KMS-11 (cell line): ENCODE results near the gene LIN7B.

Experiments
- H2AFZ ChIP-seq: fragments of 200-600 bp; sonication (generic); 2 replicates; pipeline ENCODE4 v1.6.1; 2016; ENCODE audit warnings: antibody characterized with exemption, mixed run types, low read depth
- H3K27ac ChIP-seq: fragments of 200-600 bp; sonication (generic); 2 replicates; pipeline ENCODE4 v1.6.1; 2016; ENCODE audit warnings: mild to moderate bottlenecking, mixed run types
- H3K27me3 ChIP-seq: fragments of 200-600 bp; sonication (generic); 2 replicates; pipeline ENCODE4 v1.6.1; 2017; ENCODE audit warnings: mild to moderate bottlenecking, low read depth, mixed run types, moderate library complexity; ENCODE audit not compliant: insufficient read depth
- H3K36me3 ChIP-seq: fragments of 200-600 bp; sonication (generic); 2 replicates; pipeline ENCODE4 v1.6.1; 2017; ENCODE audit warnings: mild to moderate bottlenecking, mixed run types; ENCODE audit not compliant: insufficient read depth
- H3K4me1 ChIP-seq: fragments of 200-600 bp; sonication (generic); 2 replicates; pipeline ENCODE4 v1.6.1; 2016; ENCODE audit warnings: mild to moderate bottlenecking, low read depth, mixed run types; ENCODE audit not compliant: poor library complexity, severe bottlenecking
- H3K4me2 ChIP-seq: fragments of 200-600 bp; sonication (generic); 2 replicates; pipeline ENCODE4 v1.7.0; 2016; ENCODE audit warnings: mild to moderate bottlenecking, mixed run types
- H3K4me3 ChIP-seq: fragments of 200-600 bp; sonication (generic); IDR thresholded peaks from 2 replicates; pipeline ENCODE4 v1.6.1; 2017; ENCODE audit warnings: low read depth, low read length, mixed read lengths; ENCODE audit not compliant: insufficient read depth
- H3K79me2 ChIP-seq: fragments of 200-600 bp; sonication (generic); 2 replicates; pipeline ENCODE4 v1.6.1; 2016; ENCODE audit warnings: low read depth, mixed run types; ENCODE audit not compliant: insufficient read depth
- H3K9ac ChIP-seq: fragments of 200-600 bp; sonication (generic); 2 replicates; pipeline ENCODE4 v1.6.1; 2016; ENCODE audit warnings: mild to moderate bottlenecking, mixed run types
- H4K20me1 ChIP-seq: fragments of 200-600 bp; sonication (generic); 2 replicates; pipeline ENCODE4 v1.6.1; 2016; ENCODE audit warnings: mild to moderate bottlenecking, mixed run types; ENCODE audit not compliant: insufficient read depth
- TF ChIP-seq, protein P1 (sequence below): fragments of 200-600 bp; sonication (generic); conservative IDR thresholded peaks from 2 replicates; pipeline ENCODE4 v1.6.1; 2017; ENCODE audit warnings: low read depth, mild to moderate bottlenecking, antibody characterized with exemption, low read length, moderate library complexity, mixed read lengths

The LIN7B gene

DNA sequence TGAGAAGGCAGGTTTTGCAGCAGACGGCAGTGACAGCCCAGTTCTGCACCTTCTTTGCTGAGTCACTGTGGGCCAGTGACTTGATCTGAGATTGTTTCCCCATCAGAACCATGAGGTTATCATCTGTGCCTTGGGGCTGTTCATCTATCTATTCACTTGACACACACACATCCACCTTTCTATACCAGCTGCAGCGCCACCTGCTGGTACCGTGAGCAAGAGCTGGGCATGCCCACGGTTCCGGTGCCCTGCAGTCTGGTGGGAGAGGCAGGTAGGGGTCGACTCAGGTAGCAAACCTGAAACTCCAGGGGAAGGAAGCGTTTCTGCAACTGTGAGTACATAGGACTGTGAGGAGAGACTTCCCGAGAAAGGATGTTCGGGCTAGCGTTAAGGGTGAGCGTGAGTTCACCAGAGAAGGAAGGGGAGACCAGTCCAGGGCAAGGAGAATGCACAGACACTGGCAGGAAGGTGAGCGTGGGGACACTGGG is 7.5 kb upstream of the LIN7B start:
- H3K79me2 ChIP-seq: no peaks in the 10 kb centered on the region
- H2AFZ ChIP-seq: no peak overlapping the region
- H3K4me1 ChIP-seq: no peaks in the 10 kb centered on the region
- no peak overlapping the region for H3K27ac ChIP-seq
- no peaks in the 10 kb centered on the region for H3K27me3 ChIP-seq
- TF ChIP-seq, protein P1, sequence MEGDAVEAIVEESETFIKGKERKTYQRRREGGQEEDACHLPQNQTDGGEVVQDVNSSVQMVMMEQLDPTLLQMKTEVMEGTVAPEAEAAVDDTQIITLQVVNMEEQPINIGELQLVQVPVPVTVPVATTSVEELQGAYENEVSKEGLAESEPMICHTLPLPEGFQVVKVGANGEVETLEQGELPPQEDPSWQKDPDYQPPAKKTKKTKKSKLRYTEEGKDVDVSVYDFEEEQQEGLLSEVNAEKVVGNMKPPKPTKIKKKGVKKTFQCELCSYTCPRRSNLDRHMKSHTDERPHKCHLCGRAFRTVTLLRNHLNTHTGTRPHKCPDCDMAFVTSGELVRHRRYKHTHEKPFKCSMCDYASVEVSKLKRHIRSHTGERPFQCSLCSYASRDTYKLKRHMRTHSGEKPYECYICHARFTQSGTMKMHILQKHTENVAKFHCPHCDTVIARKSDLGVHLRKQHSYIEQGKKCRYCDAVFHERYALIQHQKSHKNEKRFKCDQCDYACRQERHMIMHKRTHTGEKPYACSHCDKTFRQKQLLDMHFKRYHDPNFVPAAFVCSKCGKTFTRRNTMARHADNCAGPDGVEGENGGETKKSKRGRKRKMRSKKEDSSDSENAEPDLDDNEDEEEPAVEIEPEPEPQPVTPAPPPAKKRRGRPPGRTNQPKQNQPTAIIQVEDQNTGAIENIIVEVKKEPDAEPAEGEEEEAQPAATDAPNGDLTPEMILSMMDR: peak; percentile 79
- H3K36me3 ChIP-seq: no peaks in the 10 kb centered on the region; the same call in 1 of the 2 replicates
- H4K20me1 ChIP-seq: no peaks in the 10 kb centered on the region
- no peak overlapping the region for H3K4me3 ChIP-seq
- no peak overlapping the region for H3K9ac ChIP-seq
- no peak overlapping the region for H3K4me2 ChIP-seq

DNA sequence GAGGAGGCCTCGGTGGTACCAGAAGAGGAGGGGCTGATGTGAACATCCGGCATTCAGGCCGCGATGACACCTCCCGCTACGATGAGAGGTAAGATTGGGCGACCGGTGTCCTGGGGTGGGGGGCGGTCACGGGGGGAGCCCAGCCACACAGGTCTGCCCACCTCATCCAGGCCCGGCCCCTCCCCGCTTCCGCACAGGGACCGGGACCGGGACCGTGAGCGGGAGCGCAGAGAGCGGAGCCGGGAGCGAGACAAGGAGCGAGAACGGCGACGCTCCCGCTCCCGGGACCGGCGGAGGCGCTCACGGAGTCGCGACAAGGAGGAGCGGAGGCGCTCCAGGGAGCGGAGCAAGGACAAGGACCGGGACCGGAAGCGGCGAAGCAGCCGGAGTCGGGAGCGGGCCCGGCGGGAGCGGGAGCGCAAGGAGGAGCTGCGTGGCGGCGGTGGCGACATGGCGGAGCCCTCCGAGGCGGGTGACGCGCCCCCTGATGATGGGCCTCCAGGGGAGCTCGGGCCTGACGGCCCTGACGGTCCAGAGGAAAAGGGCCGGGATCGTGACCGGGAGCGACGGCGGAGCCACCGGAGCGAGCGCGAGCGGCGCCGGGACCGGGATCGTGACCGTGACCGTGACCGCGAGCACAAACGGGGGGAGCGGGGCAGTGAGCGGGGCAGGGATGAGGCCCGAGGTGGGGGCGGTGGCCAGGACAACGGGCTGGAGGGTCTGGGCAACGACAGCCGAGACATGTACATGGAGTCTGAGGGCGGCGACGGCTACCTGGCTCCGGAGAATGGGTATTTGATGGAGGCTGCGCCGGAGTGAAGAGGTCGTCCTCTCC is 6.3 kb upstream of the LIN7B start:
- H3K4me1 ChIP-seq: no peaks in the 10 kb centered on the region
- no peaks in the 10 kb centered on the region for H3K79me2 ChIP-seq
- no peaks in the 10 kb centered on the region for H4K20me1 ChIP-seq
- no peaks in the 10 kb centered on the region; the same call in 1 of the 2 replicates for H3K36me3 ChIP-seq
- no peaks in the 10 kb centered on the region for H3K27me3 ChIP-seq
- no peak overlapping the region for H3K4me3 ChIP-seq
- no peak overlapping the region for H2AFZ ChIP-seq
- TF ChIP-seq, protein P1: no peak
- no peak overlapping the region for H3K9ac ChIP-seq
- no peak overlapping the region for H3K27ac ChIP-seq
- H3K4me2 ChIP-seq: no peak overlapping the region

DNA sequence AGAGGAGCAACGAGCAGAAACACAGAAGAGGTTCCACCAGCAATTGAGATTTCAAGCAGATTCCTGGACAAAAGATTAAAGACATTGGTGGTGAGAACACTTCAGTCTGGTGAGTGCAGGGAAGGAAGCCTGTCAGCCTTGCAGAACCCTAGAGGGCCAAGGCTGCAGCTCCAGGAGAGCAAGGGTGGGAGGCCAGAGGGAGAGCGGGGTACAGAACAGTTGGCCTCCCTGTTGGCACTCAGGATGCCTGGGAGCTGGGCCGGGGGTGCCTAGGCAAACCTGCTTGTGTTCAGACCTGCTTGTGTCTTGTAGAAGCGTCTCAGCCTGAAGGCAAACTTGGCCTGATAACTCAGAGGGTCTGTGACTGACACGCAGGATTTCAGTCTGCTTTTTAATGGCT is 5.1 kb upstream of the LIN7B start:
- no peak overlapping the region for H2AFZ ChIP-seq
- no peaks in the 10 kb centered on the region for H4K20me1 ChIP-seq
- H3K4me1 ChIP-seq: peaks cover 10% of the 10 kb centered on the region
- no peak overlapping the region for H3K9ac ChIP-seq
- H3K79me2 ChIP-seq: no peaks in the 10 kb centered on the region
- H3K36me3 ChIP-seq: no peaks in the 10 kb centered on the region; the same call in 1 of the 2 replicates
- H3K27ac ChIP-seq: no peak overlapping the region
- no peak overlapping the region for H3K4me3 ChIP-seq
- no peaks in the 10 kb centered on the region for H3K27me3 ChIP-seq
- TF ChIP-seq, protein P1: no peak
- H3K4me2 ChIP-seq: no peak overlapping the region

DNA sequence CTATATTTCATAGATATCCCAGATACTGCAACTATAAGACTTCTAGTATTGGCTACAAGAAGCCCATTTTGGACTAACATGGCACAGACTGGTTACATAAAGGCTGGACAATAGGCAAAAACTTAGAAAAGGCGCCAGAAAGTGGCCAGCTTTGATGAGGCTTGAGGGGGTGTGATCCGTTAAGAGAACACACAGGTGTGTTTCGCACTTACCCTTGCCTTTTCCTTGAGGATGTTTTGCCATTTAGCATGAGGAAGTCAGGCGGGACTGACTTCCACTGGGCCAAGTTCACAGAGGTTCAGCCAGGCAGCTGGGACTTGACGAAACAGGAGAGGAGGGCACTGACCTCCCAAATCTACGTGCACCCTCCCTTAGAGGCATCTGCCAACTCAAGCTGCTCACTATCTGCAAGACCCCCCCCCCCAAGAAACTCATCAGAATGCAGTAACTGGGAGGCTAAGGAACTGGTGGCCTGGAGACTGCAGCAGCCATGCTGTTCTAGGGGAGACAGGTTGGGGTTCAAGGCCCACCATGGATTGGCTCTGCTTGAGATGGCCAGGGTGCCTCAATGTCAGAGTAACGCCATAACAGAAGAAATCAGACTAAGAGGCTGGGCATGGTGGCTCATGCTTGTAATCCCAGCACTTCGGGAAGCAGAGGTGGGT is 4.5 kb upstream of the LIN7B start:
- no peak overlapping the region for H3K9ac ChIP-seq
- H3K36me3 ChIP-seq: no peaks in the 10 kb centered on the region; the same call in 1 of the 2 replicates
- H3K27ac ChIP-seq: no peak overlapping the region
- TF ChIP-seq, protein P1: no peak
- H3K4me1 ChIP-seq: peaks cover 10% of the 10 kb centered on the region
- H2AFZ ChIP-seq: no peak overlapping the region
- no peak overlapping the region for H3K4me2 ChIP-seq
- H3K4me3 ChIP-seq: no peak overlapping the region
- H3K79me2 ChIP-seq: no peaks in the 10 kb centered on the region
- H3K27me3 ChIP-seq: no peaks in the 10 kb centered on the region
- no peaks in the 10 kb centered on the region for H4K20me1 ChIP-seq
